SK-N-SH (cell line): ENCODE measurements around the gene PDZRN4.

ENCODE experiments used
- ELF1 ChIP-seq: IDR thresholded peaks from 2 replicates; pipeline ENCODE4 v1.4.0; 2012
- EP300 ChIP-seq, 2 experiments: IDR thresholded peaks; 2 replicates each; pipeline versions ENCODE4 v1.4.0 to v1.6.1; 2012; ENCODE audit warnings: borderline replicate concordance in 1 of 2, low read depth in 1 of 2, low read length in 1 of 2
- EZH2phosphoT487 ChIP-seq: fragments of 200-600 bp; sonication (generic); IDR thresholded peaks from 2 replicates; pipeline ENCODE4 v1.6.1; 2017; ENCODE audit warnings: low read depth, mixed run types, mild to moderate bottlenecking, antibody characterized with exemption, moderate library complexity, borderline replicate concordance
- MXI1 ChIP-seq: IDR thresholded peaks from 2 replicates; pipeline ENCODE4 v1.6.1; 2012; ENCODE audit warnings: mild to moderate bottlenecking, low read depth, low read length, improper control_type of control experiment
- NFIC ChIP-seq: IDR thresholded peaks from 2 replicates; pipeline ENCODE4 v1.4.0; 2012; ENCODE audit warnings: borderline replicate concordance
- NRF1 ChIP-seq: IDR thresholded peaks from 2 replicates; pipeline ENCODE4 v1.6.1; 2012; ENCODE audit warnings: low read depth, mild to moderate bottlenecking, low read length
- RAD21 ChIP-seq: IDR thresholded peaks from 2 replicates; pipeline ENCODE4 v1.6.1; 2012; ENCODE audit warnings: mild to moderate bottlenecking, low read length
- TAF1 ChIP-seq: IDR thresholded peaks from 2 replicates; pipeline ENCODE4 v1.6.1; 2012; ENCODE audit warnings: low read depth, mild to moderate bottlenecking, low read length, moderate library complexity, borderline replicate concordance
- TCF12 ChIP-seq: IDR thresholded peaks from 2 replicates; pipeline ENCODE4 v1.4.0; 2012
- YY1 ChIP-seq: IDR thresholded peaks from 2 replicates; pipeline ENCODE4 v1.4.0; 2012; ENCODE audit warnings: low read depth, mild to moderate bottlenecking
- TF ChIP-seq, protein P1 (sequence below): fragments of 200-600 bp; sonication (generic); IDR thresholded peaks from 2 replicates; pipeline ENCODE4 v1.6.1; 2017; ENCODE audit warnings: antibody characterized with exemption, mild to moderate bottlenecking, moderate library complexity
- TF ChIP-seq, protein P2 (sequence below): IDR thresholded peaks from 2 replicates; pipeline ENCODE4 v1.6.1; 2012; ENCODE audit warnings: mild to moderate bottlenecking, low read depth, low read length, moderate library complexity
- TF ChIP-seq, protein P3 (sequence below): IDR thresholded peaks from 2 replicates; pipeline ENCODE4 v1.4.0; 2012; ENCODE audit warnings: low read depth, borderline replicate concordance

DNA sequence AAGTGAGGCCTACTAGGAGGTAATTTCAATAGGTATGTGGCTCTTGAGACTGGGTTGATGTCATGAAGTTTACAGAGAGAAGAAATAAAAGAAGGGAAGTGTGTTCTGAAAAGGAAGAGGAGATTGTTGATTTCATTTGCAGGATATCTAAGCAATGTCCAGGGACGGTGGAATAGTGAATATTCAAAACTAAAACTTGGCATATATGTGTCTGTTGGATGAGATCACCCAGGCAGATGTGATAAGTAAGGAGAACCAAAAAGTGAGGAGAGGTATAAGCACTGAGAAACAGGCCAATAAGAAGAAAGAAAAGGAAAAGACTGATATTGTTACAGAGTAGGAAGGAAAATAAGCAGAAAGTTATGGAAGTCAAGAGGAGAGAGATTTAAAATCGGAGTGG lies 255.6 kb downstream of the PDZRN4 start:
- no peak for TF ChIP-seq ELF1
- no peak for TF ChIP-seq EP300 (IDR thresholded peaks at IDR 0.05; ENCODE audit: borderline replicate concordance in 1 of 2, low read depth in 1 of 2, low read length in 1 of 2)
- TF ChIP-seq MXI1, result no peak
- TF ChIP-seq, protein P1, sequence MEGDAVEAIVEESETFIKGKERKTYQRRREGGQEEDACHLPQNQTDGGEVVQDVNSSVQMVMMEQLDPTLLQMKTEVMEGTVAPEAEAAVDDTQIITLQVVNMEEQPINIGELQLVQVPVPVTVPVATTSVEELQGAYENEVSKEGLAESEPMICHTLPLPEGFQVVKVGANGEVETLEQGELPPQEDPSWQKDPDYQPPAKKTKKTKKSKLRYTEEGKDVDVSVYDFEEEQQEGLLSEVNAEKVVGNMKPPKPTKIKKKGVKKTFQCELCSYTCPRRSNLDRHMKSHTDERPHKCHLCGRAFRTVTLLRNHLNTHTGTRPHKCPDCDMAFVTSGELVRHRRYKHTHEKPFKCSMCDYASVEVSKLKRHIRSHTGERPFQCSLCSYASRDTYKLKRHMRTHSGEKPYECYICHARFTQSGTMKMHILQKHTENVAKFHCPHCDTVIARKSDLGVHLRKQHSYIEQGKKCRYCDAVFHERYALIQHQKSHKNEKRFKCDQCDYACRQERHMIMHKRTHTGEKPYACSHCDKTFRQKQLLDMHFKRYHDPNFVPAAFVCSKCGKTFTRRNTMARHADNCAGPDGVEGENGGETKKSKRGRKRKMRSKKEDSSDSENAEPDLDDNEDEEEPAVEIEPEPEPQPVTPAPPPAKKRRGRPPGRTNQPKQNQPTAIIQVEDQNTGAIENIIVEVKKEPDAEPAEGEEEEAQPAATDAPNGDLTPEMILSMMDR, result no peak
- no peak for TF ChIP-seq TCF12
- TF ChIP-seq, protein P2, sequence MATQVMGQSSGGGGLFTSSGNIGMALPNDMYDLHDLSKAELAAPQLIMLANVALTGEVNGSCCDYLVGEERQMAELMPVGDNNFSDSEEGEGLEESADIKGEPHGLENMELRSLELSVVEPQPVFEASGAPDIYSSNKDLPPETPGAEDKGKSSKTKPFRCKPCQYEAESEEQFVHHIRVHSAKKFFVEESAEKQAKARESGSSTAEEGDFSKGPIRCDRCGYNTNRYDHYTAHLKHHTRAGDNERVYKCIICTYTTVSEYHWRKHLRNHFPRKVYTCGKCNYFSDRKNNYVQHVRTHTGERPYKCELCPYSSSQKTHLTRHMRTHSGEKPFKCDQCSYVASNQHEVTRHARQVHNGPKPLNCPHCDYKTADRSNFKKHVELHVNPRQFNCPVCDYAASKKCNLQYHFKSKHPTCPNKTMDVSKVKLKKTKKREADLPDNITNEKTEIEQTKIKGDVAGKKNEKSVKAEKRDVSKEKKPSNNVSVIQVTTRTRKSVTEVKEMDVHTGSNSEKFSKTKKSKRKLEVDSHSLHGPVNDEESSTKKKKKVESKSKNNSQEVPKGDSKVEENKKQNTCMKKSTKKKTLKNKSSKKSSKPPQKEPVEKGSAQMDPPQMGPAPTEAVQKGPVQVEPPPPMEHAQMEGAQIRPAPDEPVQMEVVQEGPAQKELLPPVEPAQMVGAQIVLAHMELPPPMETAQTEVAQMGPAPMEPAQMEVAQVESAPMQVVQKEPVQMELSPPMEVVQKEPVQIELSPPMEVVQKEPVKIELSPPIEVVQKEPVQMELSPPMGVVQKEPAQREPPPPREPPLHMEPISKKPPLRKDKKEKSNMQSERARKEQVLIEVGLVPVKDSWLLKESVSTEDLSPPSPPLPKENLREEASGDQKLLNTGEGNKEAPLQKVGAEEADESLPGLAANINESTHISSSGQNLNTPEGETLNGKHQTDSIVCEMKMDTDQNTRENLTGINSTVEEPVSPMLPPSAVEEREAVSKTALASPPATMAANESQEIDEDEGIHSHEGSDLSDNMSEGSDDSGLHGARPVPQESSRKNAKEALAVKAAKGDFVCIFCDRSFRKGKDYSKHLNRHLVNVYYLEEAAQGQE, result no peak
- no peak for TF ChIP-seq NFIC
- TF ChIP-seq TAF1, result no peak
- no peak for TF ChIP-seq RAD21
- no peak for TF ChIP-seq NRF1
- TF ChIP-seq YY1, result no peak
- TF ChIP-seq, protein P3, sequence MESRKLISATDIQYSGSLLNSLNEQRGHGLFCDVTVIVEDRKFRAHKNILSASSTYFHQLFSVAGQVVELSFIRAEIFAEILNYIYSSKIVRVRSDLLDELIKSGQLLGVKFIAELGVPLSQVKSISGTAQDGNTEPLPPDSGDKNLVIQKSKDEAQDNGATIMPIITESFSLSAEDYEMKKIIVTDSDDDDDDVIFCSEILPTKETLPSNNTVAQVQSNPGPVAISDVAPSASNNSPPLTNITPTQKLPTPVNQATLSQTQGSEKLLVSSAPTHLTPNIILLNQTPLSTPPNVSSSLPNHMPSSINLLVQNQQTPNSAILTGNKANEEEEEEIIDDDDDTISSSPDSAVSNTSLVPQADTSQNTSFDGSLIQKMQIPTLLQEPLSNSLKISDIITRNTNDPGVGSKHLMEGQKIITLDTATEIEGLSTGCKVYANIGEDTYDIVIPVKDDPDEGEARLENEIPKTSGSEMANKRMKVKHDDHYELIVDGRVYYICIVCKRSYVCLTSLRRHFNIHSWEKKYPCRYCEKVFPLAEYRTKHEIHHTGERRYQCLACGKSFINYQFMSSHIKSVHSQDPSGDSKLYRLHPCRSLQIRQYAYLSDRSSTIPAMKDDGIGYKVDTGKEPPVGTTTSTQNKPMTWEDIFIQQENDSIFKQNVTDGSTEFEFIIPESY, result no peak
- no peak for TF ChIP-seq EZH2phosphoT487
